GM21367 (cell line): Measurements from ENCODE around the gene DOHH.
"Not testable (repeated sequence)": the region's sequence is repeated elsewhere in the genome, so short reads cannot be mapped to it uniquely, and the experiment has no call there.

Source experiments
- ATAC-seq: cut with Tn5 transposase; IDR thresholded peaks from one replicate; pipeline ENCODE4 v1.9.1; 2021; ENCODE audit not compliant: unreplicated experiment

DOHH gene

DNA sequence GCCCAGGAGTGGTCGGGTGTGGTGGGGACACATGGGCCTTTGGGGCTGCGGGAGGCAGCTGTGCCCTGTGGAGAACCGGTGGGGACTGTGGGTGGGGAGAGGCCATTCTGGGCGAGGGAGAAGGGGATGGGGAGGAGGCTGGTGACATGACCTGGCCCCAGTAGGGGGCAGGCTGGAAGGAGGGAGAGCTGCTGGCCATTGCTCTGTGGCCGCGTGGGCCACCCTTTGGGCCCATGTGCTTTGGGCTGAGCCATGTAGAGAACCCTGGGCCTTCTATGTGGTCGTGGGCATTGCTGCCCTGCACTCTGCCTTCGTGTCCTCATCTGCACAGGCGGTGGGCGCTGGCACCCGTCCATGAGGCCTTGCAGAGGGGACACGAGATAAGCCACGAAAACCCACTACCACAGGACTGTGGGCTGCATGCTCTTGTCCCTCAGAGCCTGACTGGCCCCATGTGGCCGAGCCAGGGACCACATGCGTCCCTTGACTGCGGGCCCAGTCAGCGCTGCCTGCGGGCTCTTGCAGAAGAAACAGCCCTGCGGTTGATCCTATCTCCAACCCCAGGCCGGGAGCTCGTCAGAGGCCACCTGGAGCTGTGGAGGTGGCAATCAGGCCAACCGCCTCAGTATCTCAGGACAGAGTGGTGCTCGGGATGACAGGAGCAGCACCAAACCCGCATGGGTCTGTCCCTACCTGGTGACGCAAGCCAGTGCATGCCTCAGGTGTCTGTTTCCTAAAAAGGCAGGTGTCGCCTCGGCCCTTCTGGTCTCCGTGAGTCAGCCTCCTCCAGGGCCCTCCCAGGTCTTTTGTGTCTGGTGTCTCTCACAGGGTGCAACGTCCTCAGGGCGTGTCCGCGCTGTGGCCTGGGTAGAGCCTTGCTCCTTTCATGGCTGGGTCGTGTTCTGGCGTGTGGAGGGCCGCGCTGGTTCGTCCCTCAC is 20.0 kb upstream of the DOHH start:
- no peak for ATAC-seq

DNA sequence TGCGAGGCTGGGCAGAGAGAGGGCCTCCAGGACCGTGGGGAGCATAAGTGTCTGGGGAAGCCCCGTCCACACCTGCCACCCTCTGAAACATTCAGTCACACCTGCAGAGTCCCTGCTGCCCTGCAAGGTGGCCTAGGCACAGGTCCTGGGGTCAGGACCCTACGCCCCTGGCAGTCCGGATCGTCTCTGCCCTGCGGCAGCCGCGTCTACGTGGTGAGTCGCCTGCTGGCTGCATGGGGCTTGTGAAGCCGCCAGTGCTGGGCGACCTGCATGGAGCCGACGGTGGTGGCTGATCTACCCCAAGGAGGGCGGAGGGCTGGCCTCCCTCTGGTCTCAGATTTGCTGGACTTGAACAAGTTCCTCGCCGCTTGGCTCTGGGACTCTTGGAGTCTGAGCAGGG is 18.7 kb upstream of the DOHH start:
- no peak for ATAC-seq

GRCh38 chr19:3518659-3519058 is 18.2 kb upstream of the DOHH start:
- no peak for ATAC-seq

- ATAC-seq = no peak
These were observed 17.8 kb upstream of the DOHH start for GRCh38 chr19:3518255-3518654.

GRCh38 chr19:3517638-3518037 is 17.2 kb upstream of the DOHH start:
- no peak for ATAC-seq

- no peak for ATAC-seq
These were observed 16.3 kb upstream of the DOHH start for GRCh38 chr19:3516675-3517207.

GRCh38 chr19:3515891-3516422 is 15.5 kb upstream of the DOHH start:
- ATAC-seq = no peak

DNA sequence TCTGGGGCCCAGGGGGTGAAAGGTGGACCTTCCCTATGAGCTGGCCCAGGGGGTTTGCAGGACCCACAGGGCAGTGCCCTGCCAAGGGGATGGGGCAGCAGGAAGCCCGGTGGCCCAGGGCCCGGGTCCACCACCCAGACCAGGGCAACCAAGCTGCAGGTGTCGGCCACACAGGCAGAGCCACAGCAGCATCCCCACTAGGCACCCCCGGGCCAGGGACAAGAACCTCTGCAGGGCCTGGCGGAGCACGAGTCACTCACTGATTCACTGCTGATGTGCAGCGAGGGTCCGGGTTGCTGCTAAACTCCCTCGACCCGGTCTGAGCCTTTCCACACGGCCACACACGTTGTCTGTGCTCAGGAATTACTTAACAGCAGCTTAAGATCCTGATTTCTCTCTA is 14.5 kb upstream of the DOHH start:
- no peak for ATAC-seq

GRCh38 chr19:3513229-3514140 is 13.0 kb upstream of the DOHH start:
- ATAC-seq = no peak

DNA sequence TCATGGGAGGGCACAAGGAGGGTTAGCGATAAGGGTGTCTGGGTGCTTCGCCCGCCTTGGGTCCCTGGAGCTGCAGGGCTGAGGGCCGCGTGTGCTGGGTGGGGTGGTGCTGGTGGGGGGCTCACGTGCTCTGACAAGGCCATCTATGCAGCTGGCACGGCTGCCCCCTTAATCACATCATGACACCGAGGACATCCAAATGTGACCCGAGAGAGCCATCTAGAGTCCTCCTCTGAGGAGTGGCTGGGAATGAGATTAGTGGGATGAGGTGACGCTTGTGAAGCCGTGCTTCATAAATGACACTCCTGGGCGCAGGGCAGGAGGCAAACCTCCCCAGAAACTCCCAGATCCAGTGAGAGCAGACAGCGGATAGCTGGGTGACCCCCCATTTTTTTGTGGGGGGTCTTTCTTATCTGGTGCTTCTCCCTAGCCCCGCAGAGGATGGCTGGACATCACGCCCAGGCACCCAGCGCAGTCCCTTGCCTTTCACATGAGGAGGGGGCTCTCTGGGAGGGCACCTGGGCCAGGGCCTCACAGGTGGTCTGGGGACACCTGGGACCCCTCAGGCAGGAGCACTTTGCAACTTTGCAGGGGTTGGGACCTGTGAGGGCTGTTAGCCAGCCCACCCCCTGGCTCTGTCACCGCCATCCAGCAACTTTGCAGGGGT is 12.2 kb upstream of the DOHH start:
- ATAC-seq = no peak

DNA sequence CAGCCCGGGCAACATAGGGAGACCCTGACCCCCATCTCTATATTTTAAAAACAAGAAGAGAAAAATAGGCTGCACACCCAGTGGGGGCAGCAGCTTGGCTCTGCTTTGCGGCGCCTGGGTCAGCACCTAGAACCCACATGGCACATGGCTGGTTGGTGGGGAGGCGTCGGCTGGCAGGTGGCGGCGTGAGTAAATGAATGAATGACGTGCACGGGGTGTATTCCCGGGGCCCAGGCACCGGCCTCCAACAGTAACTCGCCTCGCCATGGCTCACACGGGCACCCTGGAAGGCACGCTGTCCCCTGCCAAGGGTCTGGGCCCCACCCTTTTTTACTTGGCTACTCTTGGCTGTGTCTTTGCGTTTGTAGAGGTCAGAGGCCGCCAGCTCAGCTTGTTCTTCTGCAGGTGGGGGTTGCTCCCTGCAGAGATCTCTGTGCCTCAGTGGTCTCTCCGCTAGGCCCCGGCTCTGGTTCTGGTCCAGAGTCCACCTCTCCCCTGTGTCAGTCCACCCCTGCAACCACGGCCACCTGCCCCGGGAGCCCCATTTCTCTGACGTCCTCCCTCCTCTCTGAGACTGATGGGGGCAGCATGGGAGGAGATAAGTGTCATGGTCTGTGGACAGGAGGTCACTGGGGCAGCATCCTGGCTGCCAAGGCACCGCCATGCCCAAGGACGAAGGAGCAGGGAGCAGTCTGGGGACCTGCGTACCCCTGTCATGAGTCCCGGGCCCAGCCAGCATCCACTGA is 11.2 kb upstream of the DOHH start:
- no peak for ATAC-seq

DNA sequence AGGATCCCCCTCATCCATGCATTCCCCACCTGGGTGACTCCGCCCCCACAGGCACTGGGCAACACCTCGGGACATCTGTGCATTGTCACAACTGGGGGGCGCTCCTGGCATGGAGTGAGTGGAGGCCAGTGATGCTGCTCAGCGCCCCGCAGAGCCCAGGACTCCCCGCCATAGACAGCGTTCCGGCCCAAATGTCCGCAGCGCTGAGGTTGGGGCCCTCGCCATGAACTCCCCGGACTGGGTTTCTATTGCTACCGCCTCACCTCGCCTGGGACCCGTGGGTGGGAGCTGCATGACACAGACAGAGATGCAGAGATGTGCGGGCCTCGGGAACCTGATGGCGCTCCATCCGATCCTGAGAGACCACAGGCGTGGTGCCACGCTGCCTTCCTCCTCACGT is 10.3 kb upstream of the DOHH start:
- ATAC-seq = no peak

DNA sequence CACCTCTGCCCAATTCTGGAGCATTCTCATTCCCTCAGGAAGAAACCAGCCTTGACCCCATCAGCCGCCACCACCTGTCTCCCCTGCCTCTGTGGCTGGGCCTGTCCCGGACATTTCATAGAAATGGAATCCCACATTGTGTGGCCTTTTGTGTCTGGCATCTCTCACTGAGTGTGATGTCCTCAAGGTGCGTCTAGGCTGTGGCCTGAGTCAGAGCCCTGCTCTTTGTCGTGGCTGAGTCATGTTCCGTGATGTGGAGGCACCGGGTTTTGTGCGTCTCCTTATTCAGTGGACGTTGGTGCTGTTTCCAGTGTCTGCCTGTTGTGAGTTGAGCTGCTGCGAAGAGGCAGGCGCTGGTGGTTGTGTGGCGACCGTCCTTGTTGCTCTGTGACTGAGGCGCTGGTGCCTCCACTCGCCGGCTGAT is 9.1 kb upstream of the DOHH start:
- no peak for ATAC-seq

GRCh38 chr19:3508771-3509535 is 8.5 kb upstream of the DOHH start:
- no peak for ATAC-seq

DNA sequence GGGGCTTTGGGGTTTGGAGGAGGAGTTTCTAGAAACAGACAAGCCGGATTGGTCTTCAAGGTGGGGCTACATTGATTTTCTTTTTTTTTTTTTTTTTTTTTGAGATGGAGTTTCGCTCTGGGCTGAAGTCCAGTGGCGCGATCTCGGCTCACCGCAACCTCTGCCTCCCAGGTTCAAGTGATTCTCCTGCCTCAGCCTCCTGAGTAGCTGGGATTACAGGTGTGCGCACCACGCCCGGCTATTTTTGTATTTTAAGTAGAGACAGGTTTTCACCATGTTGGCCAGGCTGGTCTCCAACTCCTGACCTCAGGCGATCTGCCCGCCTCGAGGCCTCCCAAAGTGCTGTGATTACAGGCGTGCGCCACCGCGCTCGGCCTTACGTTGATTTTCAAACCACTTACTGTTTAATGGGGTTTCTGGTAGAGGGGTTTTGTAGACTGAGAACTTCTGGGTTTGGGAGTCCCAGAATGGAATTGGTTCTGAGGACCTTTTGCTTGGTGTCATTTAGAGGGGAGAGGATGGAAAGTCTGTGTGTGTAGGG is 7.7 kb upstream of the DOHH start:
- not testable (repeated sequence) for ATAC-seq

DNA sequence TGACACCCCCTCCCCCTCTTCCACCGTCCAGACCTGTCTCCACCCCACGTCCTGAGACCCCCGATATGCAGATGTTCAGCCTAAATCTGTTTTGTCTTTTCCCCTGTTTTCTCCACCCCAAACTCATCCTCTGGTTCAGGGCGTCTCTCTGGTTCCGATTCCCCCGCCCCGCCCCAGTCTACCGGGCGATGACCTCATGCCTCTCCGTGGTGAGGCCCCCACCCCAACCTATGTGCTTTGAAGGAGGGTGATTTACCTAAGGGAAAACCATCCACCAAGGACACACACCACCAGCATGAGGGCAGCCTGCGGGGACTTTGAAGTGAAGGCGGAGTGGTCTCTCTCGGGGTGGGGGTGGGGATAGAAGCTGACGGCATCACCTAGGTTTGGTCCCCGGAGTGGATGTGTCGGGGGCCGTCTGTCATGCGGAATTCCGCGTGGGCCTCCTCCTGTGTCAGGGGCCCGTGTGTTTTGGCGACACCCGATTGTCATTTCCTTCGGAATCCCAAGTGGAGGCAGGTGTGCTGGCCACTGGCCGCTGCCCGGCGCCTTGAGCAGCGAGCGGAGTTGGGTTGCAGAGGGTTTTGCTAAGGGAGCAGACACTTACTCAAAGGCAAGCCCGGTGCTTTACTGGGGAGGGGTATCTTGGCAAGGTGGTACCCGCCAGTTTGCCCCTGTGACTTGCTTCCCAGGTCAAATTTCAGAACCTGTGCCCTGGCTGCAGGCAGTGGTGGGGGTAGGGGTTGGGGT is 7.1 kb upstream of the DOHH start:
- no peak for ATAC-seq

GRCh38 chr19:3506384-3507340 is 6.2 kb upstream of the DOHH start:
- ATAC-seq = no peak
